Muscle layer of colon (tissue), 2 donors: Measurements from ENCODE around the gene TRABD2B.

Source experiments
- H3K27ac ChIP-seq: one replicate; pipeline ENCODE4 v1.7.0; 2013; ENCODE audit warnings: low read depth, mild to moderate bottlenecking, low read length, moderate library complexity
- H3K27me3 ChIP-seq, 2 donors: one replicate each; pipeline ENCODE4 v1.7.0; 2013; ENCODE audit warnings: low read length in 2 of 2, mild to moderate bottlenecking in 2 of 2; ENCODE audit not compliant: insufficient read depth in 2 of 2, control insufficient read depth in 1 of 2
- H3K36me3 ChIP-seq: one replicate; pipeline ENCODE4 v1.7.0; 2013; ENCODE audit warnings: mild to moderate bottlenecking, low read length; ENCODE audit not compliant: insufficient read depth
- H3K4me1 ChIP-seq: one replicate; pipeline ENCODE4 v1.7.0; 2013; ENCODE audit warnings: mild to moderate bottlenecking, low read length; ENCODE audit not compliant: insufficient read depth
- H3K4me3 ChIP-seq, 2 donors: one replicate each; pipeline ENCODE4 v1.7.0; 2013; ENCODE audit warnings: low read length in 2 of 2, low read depth in 1 of 2, mild to moderate bottlenecking in 1 of 2, moderate library complexity in 1 of 2
- H3K9ac ChIP-seq: one replicate; pipeline ENCODE4 v1.7.0; 2013; ENCODE audit warnings: low read length
- H3K9me3 ChIP-seq: one replicate; pipeline ENCODE4 v1.7.0; 2013; ENCODE audit warnings: mild to moderate bottlenecking, low read length
- donor health status: abdominal sarcoma.
- donor health status: Adenocarcinoma of cecum.

Gene TRABD2B

GRCh38 chr1:47823040-47823808 is 174.0 kb downstream of the TRABD2B start:
- H3K27ac ChIP-seq: no peak overlapping the region
- H3K4me3 ChIP-seq: no peak overlapping the region
- no peaks in the 10 kb centered on the region for H3K9me3 ChIP-seq
- H3K9ac ChIP-seq: no peak overlapping the region
- no peaks in the 10 kb centered on the region for H3K27me3 ChIP-seq
- no peaks in the 10 kb centered on the region for H3K4me1 ChIP-seq
- no peaks in the 10 kb centered on the region for H3K36me3 ChIP-seq

- H3K9me3 ChIP-seq: no peaks in the 10 kb centered on the region
- H3K27ac ChIP-seq: no peak overlapping the region
- no peaks in the 10 kb centered on the region for H3K36me3 ChIP-seq
- H3K4me1 ChIP-seq: no peaks in the 10 kb centered on the region
- H3K4me3 ChIP-seq: no peak overlapping the region
- H3K9ac ChIP-seq: no peak overlapping the region
- H3K27me3 ChIP-seq: no peaks in the 10 kb centered on the region
Observed at GRCh38 chr1:47821760-47822159, 175.4 kb downstream of the TRABD2B start.

- no peak overlapping the region for H3K27ac ChIP-seq
- H3K4me1 ChIP-seq: no peaks in the 10 kb centered on the region
- H3K9ac ChIP-seq: no peak overlapping the region
- H3K27me3 ChIP-seq: no peaks in the 10 kb centered on the region
- H3K36me3 ChIP-seq: no peaks in the 10 kb centered on the region
- H3K9me3 ChIP-seq: no peaks in the 10 kb centered on the region
- no peak overlapping the region for H3K4me3 ChIP-seq
Observed at GRCh38 chr1:47819574-47819888, 177.7 kb downstream of the TRABD2B start.

GRCh38 chr1:47818682-47819573 is 178.3 kb downstream of the TRABD2B start:
- Histone ChIP-seq H3K4me1 (no peaks in the 10 kb centered on the region), H3K9ac (no peak overlapping the region), H3K36me3 (no peaks in the 10 kb centered on the region), H3K27me3 (no peaks in the 10 kb centered on the region), H3K27ac (no peak overlapping the region), H3K9me3 (no peaks in the 10 kb centered on the region), H3K4me3 (no peak overlapping the region)

GRCh38 chr1:47817861-47818260 is 179.3 kb downstream of the TRABD2B start:
- no peak overlapping the region for H3K27ac ChIP-seq
- H3K4me3 ChIP-seq: no peak overlapping the region
- peaks cover 3% of the 10 kb centered on the region for H3K4me1 ChIP-seq
- H3K9me3 ChIP-seq: no peaks in the 10 kb centered on the region
- no peaks in the 10 kb centered on the region for H3K27me3 ChIP-seq
- no peak overlapping the region for H3K9ac ChIP-seq
- H3K36me3 ChIP-seq: no peaks in the 10 kb centered on the region

- no peaks in the 10 kb centered on the region for H3K9me3 ChIP-seq
- no peak overlapping the region for H3K4me3 ChIP-seq
- H3K36me3 ChIP-seq: no peaks in the 10 kb centered on the region
- no peak overlapping the region for H3K27ac ChIP-seq
- no peak overlapping the region for H3K9ac ChIP-seq
- H3K27me3 ChIP-seq: no peaks in the 10 kb centered on the region
- H3K4me1 ChIP-seq: peaks cover 3% of the 10 kb centered on the region
Observed at GRCh38 chr1:47816325-47817071, 180.7 kb downstream of the TRABD2B start.

GRCh38 chr1:47814612-47815395 is 182.4 kb downstream of the TRABD2B start:
- Histone ChIP-seq H3K9me3 (no peaks in the 10 kb centered on the region), H3K9ac (no peak overlapping the region), H3K27ac (no peak overlapping the region), H3K27me3 (no peaks in the 10 kb centered on the region), H3K4me1 (peaks cover 3% of the 10 kb centered on the region), H3K4me3 (no peak overlapping the region), H3K36me3 (no peaks in the 10 kb centered on the region)

GRCh38 chr1:47813970-47814369 is 183.2 kb downstream of the TRABD2B start:
- Histone ChIP-seq H3K9me3 (no peaks in the 10 kb centered on the region), H3K27me3 (no peaks in the 10 kb centered on the region), H3K27ac (no peak overlapping the region), H3K9ac (no peak overlapping the region), H3K36me3 (no peaks in the 10 kb centered on the region), H3K4me3 (no peak overlapping the region), H3K4me1 (peaks cover 3% of the 10 kb centered on the region)

GRCh38 chr1:47812904-47813514 is 184.2 kb downstream of the TRABD2B start:
- Histone ChIP-seq H3K4me3 (no peak overlapping the region), H3K4me1 (peaks cover 3% of the 10 kb centered on the region), H3K27ac (no peak overlapping the region), H3K36me3 (no peaks in the 10 kb centered on the region), H3K9ac (no peak overlapping the region), H3K27me3 (no peaks in the 10 kb centered on the region), H3K9me3 (no peaks in the 10 kb centered on the region)

GRCh38 chr1:47810964-47811682 is 186.1 kb downstream of the TRABD2B start:
- Histone ChIP-seq H3K4me1 (peaks cover 5% of the 10 kb centered on the region), H3K27me3 (no peaks in the 10 kb centered on the region), H3K4me3 (no peak overlapping the region), H3K9me3 (no peaks in the 10 kb centered on the region), H3K9ac (no peak overlapping the region), H3K36me3 (no peaks in the 10 kb centered on the region), H3K27ac (no peak overlapping the region)
